GM12874 (cell line): Measurements from ENCODE around the gene CCN6.

Experiments used
- TF ChIP-seq, protein P1 (sequence below): IDR thresholded peaks from 2 replicates; pipeline ENCODE4 v1.5.1; 2011; ENCODE audit warnings: low read depth, mild to moderate bottlenecking, control low read depth, low read length, moderate library complexity; ENCODE audit not compliant: insufficient read depth

CCN6 gene

DNA sequence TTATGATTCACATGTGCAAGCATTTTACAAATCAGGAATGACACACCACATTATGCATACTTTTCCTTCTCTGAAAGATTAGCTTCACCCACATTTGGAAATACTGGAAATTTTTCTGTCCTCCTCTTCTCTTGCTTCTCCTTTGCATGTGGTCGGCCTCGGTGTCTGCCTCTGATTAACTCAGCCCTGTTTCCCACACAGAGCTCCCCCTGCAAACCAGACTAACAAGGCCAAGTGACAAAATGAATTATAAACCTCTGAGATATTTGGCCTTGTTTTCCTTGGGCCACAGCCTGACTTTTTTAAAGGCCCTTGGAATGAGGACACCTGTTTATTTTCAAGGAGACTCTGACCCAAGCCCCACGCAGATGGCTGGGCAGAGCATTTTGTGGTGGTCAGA lies 9.0 kb upstream of the CCN6 start:
- TF ChIP-seq, protein P1, sequence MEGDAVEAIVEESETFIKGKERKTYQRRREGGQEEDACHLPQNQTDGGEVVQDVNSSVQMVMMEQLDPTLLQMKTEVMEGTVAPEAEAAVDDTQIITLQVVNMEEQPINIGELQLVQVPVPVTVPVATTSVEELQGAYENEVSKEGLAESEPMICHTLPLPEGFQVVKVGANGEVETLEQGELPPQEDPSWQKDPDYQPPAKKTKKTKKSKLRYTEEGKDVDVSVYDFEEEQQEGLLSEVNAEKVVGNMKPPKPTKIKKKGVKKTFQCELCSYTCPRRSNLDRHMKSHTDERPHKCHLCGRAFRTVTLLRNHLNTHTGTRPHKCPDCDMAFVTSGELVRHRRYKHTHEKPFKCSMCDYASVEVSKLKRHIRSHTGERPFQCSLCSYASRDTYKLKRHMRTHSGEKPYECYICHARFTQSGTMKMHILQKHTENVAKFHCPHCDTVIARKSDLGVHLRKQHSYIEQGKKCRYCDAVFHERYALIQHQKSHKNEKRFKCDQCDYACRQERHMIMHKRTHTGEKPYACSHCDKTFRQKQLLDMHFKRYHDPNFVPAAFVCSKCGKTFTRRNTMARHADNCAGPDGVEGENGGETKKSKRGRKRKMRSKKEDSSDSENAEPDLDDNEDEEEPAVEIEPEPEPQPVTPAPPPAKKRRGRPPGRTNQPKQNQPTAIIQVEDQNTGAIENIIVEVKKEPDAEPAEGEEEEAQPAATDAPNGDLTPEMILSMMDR, result no peak

DNA sequence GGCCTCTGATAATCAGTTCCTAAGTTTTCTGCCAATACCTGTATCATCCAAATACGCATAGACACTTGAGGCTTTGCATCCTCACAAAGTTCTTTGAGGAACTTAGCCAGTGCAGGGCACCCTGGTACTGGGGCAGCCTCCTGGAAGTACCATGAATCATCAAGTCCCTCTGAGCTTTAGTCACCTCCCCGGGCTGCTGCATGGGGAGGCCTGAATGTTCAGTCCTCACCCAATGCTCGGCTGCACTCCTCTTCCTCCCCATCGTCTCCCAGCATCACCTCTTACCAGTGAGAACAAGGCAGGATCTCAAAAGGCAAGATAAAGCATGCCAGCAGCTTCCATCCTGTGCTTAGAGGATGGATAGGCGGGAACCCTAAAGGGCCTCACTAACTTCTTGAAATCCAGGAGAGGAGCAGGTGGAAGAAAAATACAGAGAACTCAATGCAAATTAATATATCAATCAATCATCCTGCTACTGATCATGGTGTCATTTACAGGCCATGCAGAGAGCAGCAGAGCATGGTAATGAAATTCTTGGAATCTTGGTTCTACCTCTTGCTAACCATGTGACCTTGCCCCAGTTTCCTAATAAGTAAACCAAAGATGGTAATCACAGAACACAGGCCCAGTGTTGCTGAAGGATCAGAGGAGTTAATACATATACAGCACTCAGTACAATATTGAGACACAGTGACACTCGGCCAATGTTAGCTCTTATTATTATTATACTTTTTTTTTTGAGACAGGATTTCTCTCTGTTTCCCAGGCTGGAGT lies 4.7 kb upstream of the CCN6 start:
- TF ChIP-seq, protein P1, result no peak

DNA sequence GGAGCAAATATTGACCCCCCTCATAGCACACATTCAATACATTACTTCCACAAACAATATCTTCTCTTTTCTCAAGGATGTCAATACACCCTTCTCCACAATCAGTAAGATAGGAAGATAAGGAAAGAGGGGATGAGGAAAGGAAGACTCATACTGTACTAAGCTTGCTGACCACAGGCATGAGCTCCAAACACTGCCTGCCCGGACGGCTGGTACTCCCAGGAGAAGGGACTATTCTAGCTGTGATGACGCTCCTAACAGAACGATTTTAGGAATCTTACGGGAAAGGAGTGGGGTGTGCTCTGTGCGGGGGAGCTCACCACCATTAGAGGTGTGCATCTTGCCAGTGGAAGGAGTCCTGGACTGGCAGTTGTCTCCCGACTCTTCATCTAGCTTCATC lies 3.9 kb upstream of the CCN6 start:
- TF ChIP-seq, protein P1, result no peak

DNA sequence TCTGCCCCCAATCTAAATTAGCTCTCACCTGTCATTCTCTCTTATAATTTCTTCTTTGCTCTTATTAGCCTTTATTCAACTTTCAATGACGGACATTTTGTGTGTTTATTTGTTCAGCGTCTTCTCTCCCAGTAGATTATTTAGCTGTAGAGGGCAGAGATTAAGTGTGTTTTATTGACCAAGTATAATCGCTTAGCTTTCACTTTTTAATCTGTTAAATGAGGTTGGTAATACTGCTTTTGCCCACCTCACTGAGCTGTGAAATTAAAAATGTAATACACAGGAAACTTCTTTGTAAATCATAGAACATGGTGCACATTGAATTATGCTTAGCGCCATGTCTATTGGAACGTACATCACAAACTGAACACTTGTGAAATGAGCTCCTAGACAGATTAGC lies 3.5 kb upstream of the CCN6 start:
- TF ChIP-seq, protein P1, result no peak

DNA sequence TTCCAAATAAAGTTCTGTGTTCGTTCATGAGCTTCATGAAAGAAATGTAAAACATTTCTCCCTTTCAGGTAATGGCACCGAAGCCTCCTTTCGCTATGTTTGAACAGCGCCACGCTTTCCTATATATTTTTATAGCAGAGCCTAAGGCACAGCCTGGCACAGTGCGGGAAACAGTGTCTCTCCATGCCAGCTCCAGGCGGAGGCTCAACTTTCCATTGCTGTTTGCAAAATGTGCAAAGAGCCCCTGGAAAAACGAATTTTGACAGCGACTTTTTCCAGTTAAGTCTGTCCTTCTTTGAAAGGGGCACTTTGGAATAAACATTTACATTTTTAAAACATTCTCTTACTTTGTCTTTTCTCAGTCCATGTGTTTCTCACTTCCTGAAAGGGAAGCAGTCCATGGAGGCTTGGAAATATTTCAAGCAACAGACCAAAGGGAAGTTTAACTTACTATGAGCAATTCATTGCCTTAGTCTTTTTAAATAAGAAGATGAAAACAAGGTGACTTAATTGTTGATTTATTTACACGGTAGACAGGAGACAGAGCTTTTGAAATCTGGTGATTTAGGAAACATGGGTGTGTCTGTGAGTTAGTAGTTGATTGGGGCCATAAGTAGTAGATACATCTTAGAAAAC lies 769 bp downstream of the CCN6 start:
- TF ChIP-seq, protein P1, result no peak

DNA sequence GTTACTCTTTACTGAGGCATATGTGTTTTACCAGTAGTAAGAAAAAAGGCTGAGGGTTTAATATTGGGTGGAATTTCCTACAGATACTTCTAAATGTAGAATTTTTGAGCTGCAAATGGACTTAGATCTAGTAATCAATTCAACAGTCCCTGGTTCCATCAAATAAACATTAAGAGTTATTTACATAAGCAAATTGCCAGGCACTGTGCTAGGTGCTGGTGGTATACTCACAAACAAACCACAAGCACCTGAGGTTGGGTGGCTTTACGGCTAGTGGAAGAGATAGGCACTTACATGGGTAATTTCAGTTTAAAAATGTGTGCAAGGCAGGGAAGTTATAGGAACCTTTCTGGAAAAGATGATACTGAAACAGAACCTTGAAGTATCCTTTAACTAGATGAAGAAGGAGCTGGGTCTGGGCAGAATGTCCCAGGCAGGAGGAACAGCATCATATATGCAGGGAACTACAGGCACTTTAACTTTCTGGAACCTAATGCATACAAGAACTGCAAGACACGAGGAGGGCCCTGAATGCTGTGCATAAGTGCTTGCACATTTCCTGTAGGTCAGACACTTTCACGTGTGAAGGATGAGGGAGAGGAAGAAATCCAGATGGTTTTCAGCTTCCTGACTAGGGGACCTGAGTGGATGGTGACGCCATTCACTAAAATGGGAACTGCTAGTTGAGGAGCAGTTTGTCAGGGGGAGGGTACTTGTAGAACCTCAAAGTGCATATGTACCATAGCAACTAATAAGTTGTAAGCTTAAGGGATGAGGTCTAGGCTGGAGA lies 4.5 kb downstream of the CCN6 start:
- TF ChIP-seq, protein P1, result no peak

DNA sequence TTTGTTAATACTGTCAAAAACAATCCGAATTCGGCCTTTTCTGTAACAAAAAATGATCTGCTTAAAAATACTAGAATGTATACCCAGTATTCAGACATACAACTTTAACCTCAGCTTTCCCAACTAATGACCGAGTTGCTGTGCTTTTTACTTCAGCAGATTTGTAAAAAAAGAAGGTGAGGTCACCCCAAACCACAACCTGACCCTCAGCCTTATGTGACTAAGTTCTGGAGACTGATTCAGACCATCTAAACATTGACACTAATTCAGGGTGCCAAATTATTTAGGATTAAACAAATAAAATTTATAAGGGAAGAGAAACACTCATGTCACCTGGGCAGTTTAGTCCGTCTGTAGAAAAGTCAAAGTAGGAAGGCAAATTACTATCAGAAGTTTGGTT lies 7.7 kb downstream of the CCN6 start:
- TF ChIP-seq, protein P1, result no peak
